Body of pancreas (tissue), 4 donors: ENCODE measurements around the gene FERMT2.

ENCODE experiments used
- CTCF ChIP-seq, 7 experiments: fragments of 450-650 bp in 4 of 7; fragments of 200-600 bp in 3 of 7; sonication (generic) in 3 of 7; IDR thresholded peaks; one replicate each; pipeline ENCODE4 v1.5.1; 2016 to 2019; ENCODE audit warnings: antibody characterized with exemption in 7 of 7
- POLR2A ChIP-seq, 3 donors: fragments of 450-650 bp; IDR thresholded peaks; one replicate each; pipeline ENCODE4 v1.6.1; 2016; ENCODE audit warnings: antibody characterized with exemption in 3 of 3, mild to moderate bottlenecking in 2 of 3

- no peak for TF ChIP-seq CTCF (IDR thresholded peaks at IDR 0.05)
- TF ChIP-seq POLR2A (IDR thresholded peaks at IDR 0.05) = no peak
Observed at GRCh38 chr14:52898496-52898895, 52.4 kb downstream of the FERMT2 start.
